ENCODE data around the gene EMP1.

GRCh38 chr12:13183620-13184019, 12.9 kb upstream of the EMP1 start:
- TF ChIP-seq MAX (IDR thresholded peaks at IDR 0.05; ENCODE audit: insufficient read depth, insufficient read length) (no peak), POLR2A (IDR thresholded peaks at IDR 0.05; ENCODE audit: low read depth, low read length) (no peak), CTCF (IDR thresholded peaks at IDR 0.05; ENCODE audit: extremely low read depth in 1 of 2, insufficient read depth in 1 of 2, low read depth in 1 of 2, low read length in 2 of 2) (no peak), POLR2AphosphoS5 (IDR thresholded peaks at IDR 0.05; ENCODE audit: insufficient read depth, low read depth, low read length) (no peak), EZH2 (IDR thresholded peaks at IDR 0.05; ENCODE audit: borderline replicate concordance, low read depth, low read length, severe bottlenecking) (no peak), MYC (IDR thresholded peaks at IDR 0.05; ENCODE audit: low read depth, low read length) (no peak), GATA2 (IDR thresholded peaks at IDR 0.05; ENCODE audit: insufficient read depth, insufficient read length, low read depth, low read length) (no peak)

Data from endothelial cell of umbilical vein (primary cell).